ENCODE data around the gene NFATC3.

The NFATC3 gene

DNA sequence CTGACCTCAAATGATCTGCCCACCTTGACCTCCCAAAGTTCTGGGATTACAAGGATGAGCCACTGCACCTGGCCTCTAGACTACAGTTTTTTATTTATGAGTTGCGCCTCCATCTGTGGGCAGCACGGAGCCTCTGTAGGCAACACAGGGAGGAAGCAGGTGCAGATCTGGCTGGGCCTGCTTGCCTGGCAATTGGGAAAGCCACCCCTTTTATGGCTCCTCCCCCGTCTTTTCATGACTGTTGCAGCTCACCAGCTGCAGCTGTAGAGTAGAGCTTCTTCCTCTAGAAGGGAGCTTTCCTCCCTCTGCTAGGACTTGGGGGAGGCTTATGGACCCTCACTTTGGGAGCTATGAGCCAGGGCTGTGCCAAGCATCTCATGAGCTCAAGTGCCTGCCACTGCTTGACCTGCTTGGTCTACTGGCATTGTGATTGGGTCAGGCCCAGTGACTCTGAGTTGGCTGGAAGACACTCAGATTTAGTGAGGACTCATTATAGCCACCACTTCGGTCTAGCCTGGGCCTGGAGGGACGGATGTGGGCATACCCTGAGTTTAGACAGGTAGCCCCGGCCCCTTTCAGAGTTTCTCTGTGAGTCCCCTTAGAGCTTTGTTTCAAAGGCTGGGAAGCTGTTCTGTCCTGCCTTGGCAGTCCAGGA lies 172.2 kb downstream of the NFATC3 start:
- TF ChIP-seq, protein P1, sequence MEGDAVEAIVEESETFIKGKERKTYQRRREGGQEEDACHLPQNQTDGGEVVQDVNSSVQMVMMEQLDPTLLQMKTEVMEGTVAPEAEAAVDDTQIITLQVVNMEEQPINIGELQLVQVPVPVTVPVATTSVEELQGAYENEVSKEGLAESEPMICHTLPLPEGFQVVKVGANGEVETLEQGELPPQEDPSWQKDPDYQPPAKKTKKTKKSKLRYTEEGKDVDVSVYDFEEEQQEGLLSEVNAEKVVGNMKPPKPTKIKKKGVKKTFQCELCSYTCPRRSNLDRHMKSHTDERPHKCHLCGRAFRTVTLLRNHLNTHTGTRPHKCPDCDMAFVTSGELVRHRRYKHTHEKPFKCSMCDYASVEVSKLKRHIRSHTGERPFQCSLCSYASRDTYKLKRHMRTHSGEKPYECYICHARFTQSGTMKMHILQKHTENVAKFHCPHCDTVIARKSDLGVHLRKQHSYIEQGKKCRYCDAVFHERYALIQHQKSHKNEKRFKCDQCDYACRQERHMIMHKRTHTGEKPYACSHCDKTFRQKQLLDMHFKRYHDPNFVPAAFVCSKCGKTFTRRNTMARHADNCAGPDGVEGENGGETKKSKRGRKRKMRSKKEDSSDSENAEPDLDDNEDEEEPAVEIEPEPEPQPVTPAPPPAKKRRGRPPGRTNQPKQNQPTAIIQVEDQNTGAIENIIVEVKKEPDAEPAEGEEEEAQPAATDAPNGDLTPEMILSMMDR (IDR thresholded peaks at IDR 0.05; ENCODE audit: low read length, missing control alignments): no peak
- DNase-seq (ENCODE audit: low read depth): no peak
- H3K4me3 ChIP-seq (replicated peaks; ENCODE audit: low read depth, low read length): no peak overlapping the region

DNA sequence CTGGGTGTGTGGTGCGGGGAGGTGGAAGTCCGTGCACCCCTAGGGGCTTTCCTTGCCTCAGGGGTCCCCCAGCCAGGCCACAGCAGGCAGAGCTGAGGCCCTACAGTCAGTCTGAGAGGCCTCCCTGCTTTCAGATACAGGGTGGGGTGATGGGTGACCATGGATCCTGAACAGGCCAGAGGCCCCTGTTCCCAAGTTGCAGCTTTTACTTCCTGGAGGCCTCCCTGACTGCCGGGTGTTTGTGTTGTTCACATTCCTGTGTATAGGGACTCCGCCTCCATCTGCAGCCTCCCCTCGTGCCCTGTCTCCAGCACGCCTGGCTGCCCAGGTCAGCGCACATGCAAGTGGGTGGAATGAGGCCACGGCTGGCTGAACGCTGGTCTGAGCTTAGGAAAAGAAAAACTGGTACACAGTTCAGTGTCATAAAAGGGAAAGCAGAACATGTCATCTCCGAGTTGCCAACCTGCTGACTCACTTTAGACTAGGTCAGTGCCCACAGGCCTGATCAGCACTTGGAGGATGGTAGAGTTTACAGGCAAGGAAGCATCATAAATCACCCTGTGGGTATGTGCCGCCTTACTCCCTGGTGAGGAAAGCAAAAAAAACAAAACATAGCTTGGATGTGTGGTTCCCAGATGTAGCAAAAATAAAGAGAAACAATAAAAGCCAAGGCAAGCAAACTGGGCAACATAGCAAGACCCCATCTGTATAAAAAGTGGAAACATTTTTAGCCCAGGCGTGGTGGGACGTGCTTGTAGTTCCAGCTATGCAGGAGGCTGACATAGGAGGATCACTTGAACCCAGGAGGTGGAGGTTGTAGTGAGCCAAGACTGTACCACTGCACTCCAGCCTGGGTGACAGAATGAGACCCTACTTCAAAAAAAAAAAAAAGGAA lies 173.0 kb downstream of the NFATC3 start:
- TF ChIP-seq, protein P1 (IDR thresholded peaks at IDR 0.05; ENCODE audit: low read length, missing control alignments): no peak
- H3K4me3 ChIP-seq (replicated peaks; ENCODE audit: low read depth, low read length): no peak overlapping the region
- peak; percentile 33 for DNase-seq (ENCODE audit: low read depth)

DNA sequence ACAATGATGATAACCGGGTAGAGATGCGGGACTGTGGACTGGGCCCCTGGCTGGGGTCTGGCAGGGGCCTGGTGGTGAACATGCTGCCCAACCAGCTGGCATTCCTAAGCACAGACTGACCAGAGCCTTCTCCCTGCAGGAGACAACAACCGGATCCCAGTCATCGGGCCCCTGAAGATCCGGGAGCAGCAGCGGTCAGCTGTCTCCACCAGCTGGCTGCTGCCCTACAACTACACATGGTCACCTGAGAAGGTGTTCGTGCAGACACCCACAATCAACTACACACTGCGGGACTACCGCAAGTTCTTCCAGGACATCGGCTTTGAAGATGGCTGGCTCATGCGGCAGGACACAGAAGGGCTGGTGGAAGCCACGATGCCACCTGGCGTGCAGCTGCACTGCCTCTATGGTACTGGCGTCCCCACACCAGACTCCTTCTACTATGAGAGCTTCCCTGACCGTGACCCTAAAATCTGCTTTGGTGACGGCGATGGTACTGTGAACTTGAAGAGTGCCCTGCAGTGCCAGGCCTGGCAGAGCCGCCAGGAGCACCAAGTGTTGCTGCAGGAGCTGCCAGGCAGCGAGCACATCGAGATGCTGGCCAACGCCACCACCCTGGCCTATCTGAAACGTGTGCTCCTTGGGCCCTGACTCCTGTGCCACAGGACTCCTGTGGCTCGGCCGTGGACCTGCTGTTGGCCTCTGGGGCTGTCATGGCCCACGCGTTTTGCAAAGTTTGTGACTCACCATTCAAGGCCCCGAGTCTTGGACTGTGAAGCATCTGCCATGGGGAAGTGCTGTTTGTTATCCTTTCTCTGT lies 174.0 kb downstream of the NFATC3 start:
- no peak overlapping the region for H3K4me3 ChIP-seq (replicated peaks; ENCODE audit: low read depth, low read length)
- TF ChIP-seq, protein P1 (IDR thresholded peaks at IDR 0.05; ENCODE audit: low read length, missing control alignments): no peak
- no peak for DNase-seq (ENCODE audit: low read depth)

DNA sequence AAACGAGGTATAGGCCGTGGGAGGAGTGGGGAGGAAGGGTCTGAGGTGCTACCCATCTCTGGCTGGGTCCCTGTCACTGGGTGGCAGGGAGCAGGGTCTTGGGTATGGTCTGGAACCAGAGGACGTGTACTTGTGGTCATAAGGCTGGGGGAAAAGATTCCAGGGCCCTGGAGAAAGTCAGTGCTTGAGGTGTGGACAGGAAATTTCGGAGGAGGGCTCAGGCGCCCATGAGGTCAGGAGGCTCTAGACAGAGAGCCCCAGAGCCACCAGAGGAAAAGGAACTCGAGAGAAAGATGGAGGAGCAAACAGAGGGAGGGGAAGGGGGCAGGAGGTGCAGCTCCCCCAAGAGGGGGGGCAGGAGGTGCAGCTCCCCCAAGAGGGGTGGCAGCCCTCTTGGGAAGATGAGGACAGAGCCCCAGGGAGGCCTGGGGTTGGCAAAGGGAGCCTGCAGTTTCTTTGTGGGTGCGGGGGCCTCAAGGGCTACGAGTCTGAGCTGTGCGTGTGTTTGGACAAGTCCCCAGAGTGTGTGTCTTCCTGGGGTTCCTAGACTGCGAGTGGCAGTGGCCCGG lies 178.5 kb downstream of the NFATC3 start:
- DNase-seq (ENCODE audit: low read depth): no peak
- TF ChIP-seq, protein P1 (IDR thresholded peaks at IDR 0.05; ENCODE audit: low read length, missing control alignments): no peak

DNA sequence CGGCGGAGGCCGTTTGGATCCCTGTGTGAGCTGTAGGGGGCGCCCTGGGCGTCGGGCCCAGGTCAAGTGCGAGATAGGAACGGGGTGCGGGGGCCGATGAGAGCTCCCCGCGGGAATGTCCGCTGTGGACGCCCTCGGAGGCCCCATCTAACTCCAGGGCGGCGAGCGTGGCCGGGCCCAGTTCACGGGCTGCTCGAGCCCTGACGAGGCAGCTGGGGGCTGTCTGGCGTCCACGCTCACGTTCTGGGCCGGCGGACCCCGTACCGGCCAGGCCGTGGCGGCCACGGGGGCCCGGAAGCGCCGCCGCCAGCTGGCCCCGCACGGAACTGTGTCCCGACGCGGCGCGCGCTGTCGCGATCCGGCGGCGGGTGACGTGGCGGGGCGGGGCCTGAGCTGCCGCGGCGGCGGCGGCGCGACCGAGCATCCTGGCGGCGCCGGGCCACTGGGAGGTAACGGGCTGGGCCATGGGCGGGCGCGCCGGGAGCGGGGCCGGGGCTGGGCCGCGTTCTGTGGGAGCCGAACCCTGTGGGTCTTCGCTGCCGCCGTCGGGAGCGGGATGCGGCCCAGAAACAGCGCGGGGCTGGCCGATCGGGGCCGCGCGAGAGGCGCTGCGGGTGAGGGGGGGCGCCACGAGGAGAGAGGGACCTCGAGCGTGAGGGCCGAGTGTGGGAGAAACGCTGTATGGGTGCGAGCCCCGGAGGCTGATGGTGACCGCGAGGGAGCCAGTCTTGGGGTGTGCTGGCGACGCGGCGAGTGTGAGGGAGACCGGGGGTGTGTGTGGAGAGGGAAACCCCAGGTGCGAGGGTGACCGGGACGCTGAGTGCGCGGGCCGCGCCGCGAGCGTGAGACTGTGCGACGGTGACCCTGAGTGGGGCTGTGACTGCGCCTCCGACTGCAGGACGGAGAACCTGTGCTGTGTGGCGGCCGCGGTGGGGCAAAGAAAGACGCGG lies 179.2 kb downstream of the NFATC3 start, which contains the start of gene SLC7A6:
TSS of gene SLC7A6 (plus strand) at position 399 of the 950 bp plus-strand sequence. CDS start 10,201 bp downstream, outside the sequence.
- DNase-seq (ENCODE audit: low read depth): peak; percentile 68
- TF ChIP-seq, protein P1 (IDR thresholded peaks at IDR 0.05; ENCODE audit: low read length, missing control alignments): peak; percentile 61

More for the DNA sequence above, 178.5 kb downstream of the NFATC3 start:
- H3K4me3 ChIP-seq (replicated peaks; ENCODE audit: low read depth, low read length): peak overlapping the region; percentile 89

More for the DNA sequence above, 179.2 kb downstream of the NFATC3 start, which contains the start of gene SLC7A6:
- peak within 1 kb of the TSS; percentile 89 for H3K4me3 ChIP-seq (replicated peaks; ENCODE audit: low read depth, low read length)
